Parathyroid adenoma (tissue), 2 donors: ENCODE results near the gene PKHD1.

Source experiments
- H2AFZ ChIP-seq: fragments of 300-600 bp; sonication (generic); one replicate; pipeline ENCODE4 v1.7.0; 2017; ENCODE audit warnings: antibody characterized with exemption, mild to moderate bottlenecking
- H3K27ac ChIP-seq: fragments of 300-600 bp; sonication (generic); one replicate; pipeline ENCODE4 v1.7.0; 2017
- H3K27me3 ChIP-seq: fragments of 300-600 bp; sonication (generic); one replicate; pipeline ENCODE4 v1.7.0; 2017; ENCODE audit warnings: low read length; ENCODE audit not compliant: control insufficient read depth, insufficient read depth
- H3K36me3 ChIP-seq: fragments of 300-600 bp; sonication (generic); one replicate; pipeline ENCODE4 v1.7.0; 2017; ENCODE audit warnings: low read length; ENCODE audit not compliant: control insufficient read depth, insufficient read depth
- H3K4me1 ChIP-seq: fragments of 300-600 bp; sonication (generic); one replicate; pipeline ENCODE4 v1.7.0; 2017; ENCODE audit warnings: control low read depth
- H3K4me2 ChIP-seq: fragments of 300-600 bp; sonication (generic); one replicate; pipeline ENCODE4 v1.7.0; 2017; ENCODE audit warnings: low read length
- H3K4me3 ChIP-seq: fragments of 300-600 bp; sonication (generic); one replicate; pipeline ENCODE4 v1.7.0; 2017; ENCODE audit warnings: low read depth, low read length
- H3K79me2 ChIP-seq: fragments of 300-600 bp; sonication (generic); one replicate; pipeline ENCODE4 v1.7.0; 2017; ENCODE audit warnings: control low read depth
- H3K9ac ChIP-seq: fragments of 300-600 bp; sonication (generic); one replicate; pipeline ENCODE4 v1.7.0; 2017; ENCODE audit warnings: mild to moderate bottlenecking
- H3K9me3 ChIP-seq: fragments of 300-600 bp; sonication (generic); one replicate; pipeline ENCODE4 v1.7.0; 2017; ENCODE audit warnings: low read length; ENCODE audit not compliant: control insufficient read depth
- TF ChIP-seq, protein P1 (sequence below): fragments of 300-600 bp; sonication (generic); IDR thresholded peaks from one replicate; pipeline ENCODE4 v1.7.0; 2017; ENCODE audit warnings: antibody characterized with exemption, mild to moderate bottlenecking
- donor health status: primary hyperparathyroidism.

The PKHD1 gene

DNA sequence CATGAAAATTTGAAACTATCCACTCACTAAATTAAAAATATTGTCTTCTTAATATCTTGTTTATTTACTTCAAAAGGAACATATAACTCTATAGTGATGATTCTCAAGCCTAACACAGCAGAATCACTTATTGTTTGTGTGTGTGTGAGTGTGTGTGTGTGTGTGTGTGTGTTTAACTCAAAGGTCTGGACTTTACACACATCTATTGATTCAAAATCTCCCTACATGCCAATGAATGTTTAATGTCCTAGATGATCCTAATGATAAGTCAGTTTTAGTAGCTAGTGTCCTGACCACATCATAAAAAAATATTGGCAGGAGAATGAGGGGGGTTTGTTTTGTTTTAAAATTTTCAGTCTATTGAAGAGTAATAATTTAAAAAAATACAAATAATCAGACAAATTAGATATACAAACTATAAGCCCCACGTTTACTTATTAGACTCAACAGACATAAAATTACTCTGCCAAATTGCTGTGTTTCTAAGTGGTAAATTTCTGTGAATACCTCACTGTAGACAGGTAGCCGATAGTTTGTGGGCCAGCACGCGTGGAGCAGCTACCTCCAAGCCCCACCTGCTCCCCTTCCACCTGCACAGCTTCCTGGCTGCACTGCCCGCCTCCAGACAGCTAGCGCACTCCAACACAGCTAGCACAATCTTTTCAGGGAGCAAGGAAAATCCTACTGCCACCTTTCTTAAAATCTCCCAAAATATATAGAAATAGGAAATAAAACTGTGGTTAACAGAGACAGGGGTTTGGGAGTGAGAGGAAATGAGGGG lies 349.6 kb downstream of the PKHD1 start:
- no peaks in the 10 kb centered on the region for H3K27me3 ChIP-seq
- no peaks in the 10 kb centered on the region for H3K79me2 ChIP-seq

DNA sequence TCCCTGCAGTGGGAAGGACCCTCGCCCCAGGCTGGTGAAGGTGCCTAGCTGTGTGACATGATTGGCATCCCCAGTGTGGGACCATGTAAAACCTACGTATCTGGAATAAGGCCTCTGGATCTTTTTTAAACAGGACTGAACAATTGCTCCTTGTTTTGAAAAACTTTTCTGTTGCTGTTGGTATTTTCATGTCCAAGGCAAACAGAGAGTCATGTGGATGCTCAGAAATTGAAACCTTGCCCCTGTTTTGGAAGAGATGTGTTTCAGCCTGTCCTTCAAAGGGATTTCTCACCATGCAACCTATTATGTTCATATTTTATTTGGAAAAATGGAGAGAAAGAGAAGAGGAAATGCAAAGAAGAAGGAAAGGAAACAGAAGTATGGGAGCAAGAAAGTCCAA lies 362.3 kb downstream of the PKHD1 start:
- H3K27ac ChIP-seq, result no peak overlapping the region
- no peaks in the 10 kb centered on the region for H3K27me3 ChIP-seq
- TF ChIP-seq, protein P1, sequence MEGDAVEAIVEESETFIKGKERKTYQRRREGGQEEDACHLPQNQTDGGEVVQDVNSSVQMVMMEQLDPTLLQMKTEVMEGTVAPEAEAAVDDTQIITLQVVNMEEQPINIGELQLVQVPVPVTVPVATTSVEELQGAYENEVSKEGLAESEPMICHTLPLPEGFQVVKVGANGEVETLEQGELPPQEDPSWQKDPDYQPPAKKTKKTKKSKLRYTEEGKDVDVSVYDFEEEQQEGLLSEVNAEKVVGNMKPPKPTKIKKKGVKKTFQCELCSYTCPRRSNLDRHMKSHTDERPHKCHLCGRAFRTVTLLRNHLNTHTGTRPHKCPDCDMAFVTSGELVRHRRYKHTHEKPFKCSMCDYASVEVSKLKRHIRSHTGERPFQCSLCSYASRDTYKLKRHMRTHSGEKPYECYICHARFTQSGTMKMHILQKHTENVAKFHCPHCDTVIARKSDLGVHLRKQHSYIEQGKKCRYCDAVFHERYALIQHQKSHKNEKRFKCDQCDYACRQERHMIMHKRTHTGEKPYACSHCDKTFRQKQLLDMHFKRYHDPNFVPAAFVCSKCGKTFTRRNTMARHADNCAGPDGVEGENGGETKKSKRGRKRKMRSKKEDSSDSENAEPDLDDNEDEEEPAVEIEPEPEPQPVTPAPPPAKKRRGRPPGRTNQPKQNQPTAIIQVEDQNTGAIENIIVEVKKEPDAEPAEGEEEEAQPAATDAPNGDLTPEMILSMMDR, result no peak
- no peaks in the 10 kb centered on the region for H3K4me1 ChIP-seq
- no peaks in the 10 kb centered on the region for H3K79me2 ChIP-seq
- H3K4me2 ChIP-seq, result no peak overlapping the region
- no peak overlapping the region for H3K4me3 ChIP-seq
- no peaks in the 10 kb centered on the region for H3K9me3 ChIP-seq
- H2AFZ ChIP-seq, result no peak overlapping the region
- H3K36me3 ChIP-seq, result no peaks in the 10 kb centered on the region
- H3K9ac ChIP-seq, result no peak overlapping the region

More for the DNA sequence above, 349.6 kb downstream of the PKHD1 start:
- Histone ChIP-seq H3K9ac (no peak overlapping the region), H3K4me1 (no peaks in the 10 kb centered on the region), H3K27ac (no peak overlapping the region), H3K4me2 (no peak overlapping the region), H3K9me3 (no peaks in the 10 kb centered on the region), H3K36me3 (no peaks in the 10 kb centered on the region), H2AFZ (no peak overlapping the region), H3K4me3 (no peak overlapping the region)
- TF ChIP-seq, protein P1, result no peak

DNA sequence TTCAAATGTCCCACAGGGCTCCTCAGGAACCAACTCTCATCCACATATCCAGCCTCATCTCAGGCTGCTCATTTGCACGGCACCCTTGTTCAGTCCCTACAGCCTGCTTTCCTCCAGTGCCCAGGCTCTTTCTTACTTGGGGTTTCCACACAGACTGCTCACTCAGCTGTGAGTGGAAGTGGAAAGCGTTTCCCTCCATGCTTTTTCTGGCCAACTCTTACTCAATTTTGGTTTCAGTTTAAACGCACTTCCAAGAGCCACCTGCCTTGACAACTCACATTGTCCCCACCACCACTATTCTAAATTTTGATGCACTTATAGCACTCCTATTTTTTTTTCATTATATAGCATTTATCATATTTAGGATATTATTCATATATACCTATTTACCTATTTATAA lies 367.1 kb downstream of the PKHD1 start:
- H3K4me3 ChIP-seq, result no peak overlapping the region
- H3K27ac ChIP-seq, result no peak overlapping the region
- H3K9ac ChIP-seq, result no peak overlapping the region

DNA sequence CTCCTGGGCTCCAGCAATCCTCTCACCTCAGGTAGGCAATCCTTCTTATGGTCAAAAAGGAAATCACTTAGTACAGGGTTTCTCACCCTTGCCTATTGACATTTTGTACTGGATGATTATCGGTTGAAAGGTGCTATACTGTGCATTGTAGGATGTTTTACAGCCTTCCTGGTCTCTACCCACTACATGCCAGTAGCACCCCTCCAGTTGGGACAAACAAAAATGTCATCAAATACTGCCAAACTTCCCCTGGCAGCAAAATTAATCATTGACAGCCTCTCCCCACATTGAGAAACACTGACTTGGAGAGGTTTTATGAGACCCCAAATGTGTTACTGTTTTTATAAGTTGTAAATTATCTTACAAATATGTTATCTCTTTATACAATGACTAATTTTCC lies 368.1 kb downstream of the PKHD1 start:
- no peaks in the 10 kb centered on the region for H3K27me3 ChIP-seq
- H3K9me3 ChIP-seq, result no peaks in the 10 kb centered on the region
- H3K4me3 ChIP-seq, result no peak overlapping the region
- no peak overlapping the region for H3K27ac ChIP-seq
- H2AFZ ChIP-seq, result no peak overlapping the region
- no peak overlapping the region for H3K9ac ChIP-seq
- H3K4me2 ChIP-seq, result no peak overlapping the region
- no peaks in the 10 kb centered on the region for H3K79me2 ChIP-seq
- H3K36me3 ChIP-seq, result no peaks in the 10 kb centered on the region
- H3K4me1 ChIP-seq, result no peaks in the 10 kb centered on the region
- TF ChIP-seq, protein P1, result no peak

More for the DNA sequence above, 367.1 kb downstream of the PKHD1 start:
- no peaks in the 10 kb centered on the region for H3K36me3 ChIP-seq
- H3K4me2 ChIP-seq, result no peak overlapping the region
- no peaks in the 10 kb centered on the region for H3K9me3 ChIP-seq
- H3K79me2 ChIP-seq, result no peaks in the 10 kb centered on the region
- H3K4me1 ChIP-seq, result no peaks in the 10 kb centered on the region
- TF ChIP-seq, protein P1, result no peak
- H2AFZ ChIP-seq, result no peak overlapping the region
- no peaks in the 10 kb centered on the region for H3K27me3 ChIP-seq

DNA sequence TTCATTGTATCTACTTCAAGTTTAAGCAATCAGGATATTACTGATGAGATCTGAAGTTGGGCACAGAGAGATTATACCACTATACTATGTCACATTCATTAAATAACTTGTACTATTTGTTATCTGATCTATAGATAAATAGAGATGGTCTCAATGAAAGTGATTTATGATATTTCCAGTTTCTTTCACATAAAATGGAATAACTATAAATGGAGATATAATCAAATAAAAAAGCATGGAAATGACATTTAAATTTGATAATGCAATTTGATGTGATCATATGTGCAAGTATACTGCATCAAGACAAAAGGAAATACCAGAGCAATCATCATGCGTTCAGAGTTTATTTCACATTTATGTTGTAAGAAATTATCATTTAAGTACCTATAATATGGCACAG lies 368.9 kb downstream of the PKHD1 start:
- H3K36me3 ChIP-seq, result no peaks in the 10 kb centered on the region
- no peak overlapping the region for H3K9ac ChIP-seq
- no peaks in the 10 kb centered on the region for H3K79me2 ChIP-seq
- no peak overlapping the region for H2AFZ ChIP-seq
- no peak overlapping the region for H3K27ac ChIP-seq
- H3K27me3 ChIP-seq, result no peaks in the 10 kb centered on the region
- no peaks in the 10 kb centered on the region for H3K4me1 ChIP-seq
- H3K4me3 ChIP-seq, result no peak overlapping the region
- TF ChIP-seq, protein P1, result no peak
- H3K4me2 ChIP-seq, result no peak overlapping the region
- no peaks in the 10 kb centered on the region for H3K9me3 ChIP-seq
